Nephron progenitor cell (in vitro differentiated cells): ENCODE results near the gene ECE2.

Experiments used
- DNase-seq: peaks from one replicate; pipeline ENCODE4 v3.0.0; 2021
- H3K27ac Mint-ChIP-seq: 2 replicates; pipeline ENCODE4 v1.8.0; 2021; ENCODE audit warnings: mild to moderate bottlenecking, moderate library complexity, mixed read lengths
- H3K27me3 Mint-ChIP-seq: 2 replicates; pipeline ENCODE4 v1.8.0; 2021; ENCODE audit warnings: mild to moderate bottlenecking, low read depth, mixed read lengths; ENCODE audit not compliant: poor library complexity
- H3K36me3 Mint-ChIP-seq: 2 replicates; pipeline ENCODE4 v1.8.0; 2021; ENCODE audit warnings: low read depth, mixed read lengths
- H3K4me1 Mint-ChIP-seq: 2 replicates; pipeline ENCODE4 v1.8.0; 2021; ENCODE audit warnings: mixed read lengths
- H3K4me3 Mint-ChIP-seq: 2 replicates; pipeline ENCODE4 v1.8.0; 2021; ENCODE audit warnings: mild to moderate bottlenecking, moderate library complexity, mixed read lengths
- H3K9me3 Mint-ChIP-seq: 2 replicates; pipeline ENCODE4 v1.8.0; 2021; ENCODE audit warnings: mild to moderate bottlenecking, moderate library complexity, mixed read lengths
- TF ChIP-seq, protein P1 (sequence below): fragments of 200-600 bp; sonication (generic); IDR thresholded peaks from 2 replicates; pipeline ENCODE4 v1.5.0; 2021; ENCODE audit warnings: antibody characterized with exemption

Gene ECE2

DNA sequence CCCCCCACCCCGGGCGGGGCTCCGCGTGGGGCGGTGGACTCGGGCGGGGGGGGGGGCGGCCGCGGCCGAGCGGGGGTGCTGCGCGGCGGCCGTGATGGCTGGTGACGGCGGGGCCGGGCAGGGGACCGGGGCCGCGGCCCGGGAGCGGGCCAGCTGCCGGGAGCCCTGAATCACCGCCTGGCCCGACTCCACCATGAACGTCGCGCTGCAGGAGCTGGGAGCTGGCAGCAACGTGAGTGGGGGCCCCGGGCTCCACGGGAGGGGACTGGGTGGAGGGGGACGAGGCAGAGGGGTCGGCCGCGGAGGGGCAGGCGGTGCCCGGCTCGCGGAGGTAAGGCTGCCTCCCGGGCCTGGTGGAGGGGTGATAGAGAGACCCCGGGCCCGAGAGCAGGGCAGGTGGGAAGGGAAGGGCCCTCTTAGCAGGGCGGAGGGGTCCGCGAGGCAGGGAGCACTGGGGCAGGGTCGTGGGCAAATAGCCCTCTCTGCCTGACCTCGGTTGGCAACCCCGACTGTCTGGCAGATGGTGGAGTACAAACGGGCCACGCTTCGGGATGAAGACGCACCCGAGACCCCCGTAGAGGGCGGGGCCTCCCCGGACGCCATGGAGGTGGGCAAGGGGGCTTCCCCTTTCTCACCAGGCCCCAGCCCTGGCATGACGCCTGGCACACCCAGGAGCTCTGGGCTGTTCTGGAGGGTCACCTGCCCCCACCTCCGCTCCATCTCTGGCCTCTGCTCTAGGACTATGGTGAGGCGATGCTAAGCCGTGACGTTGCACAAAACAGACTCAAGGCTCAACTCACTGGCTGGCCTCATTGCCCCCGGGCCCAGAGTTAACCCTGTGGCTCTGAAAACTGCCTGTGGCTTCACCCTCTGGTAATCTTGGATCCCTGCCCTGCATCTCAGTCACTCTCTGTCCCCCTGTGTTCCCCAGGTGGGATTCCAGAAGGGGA, at the start of gene ECE2:
Gene ECE2, plus strand, starts transcription at position 62 of the 950 bp plus-strand sequence. Its CDS starts 132 bp downstream, at position 194.
- Mint-ChIP-seq H3K36me3 (no peaks in the 10 kb centered on the region), H3K27me3 (peaks cover 99% of the 10 kb centered on the region), H3K27ac (no peak within 1 kb of the TSS), H3K4me3 (peak within 1 kb of the TSS; percentile 67), H3K4me1 (peaks cover 5% of the 10 kb centered on the region), H3K9me3 (no peaks in the 10 kb centered on the region)
- DNase-seq: peak; percentile 21
- TF ChIP-seq, protein P1, sequence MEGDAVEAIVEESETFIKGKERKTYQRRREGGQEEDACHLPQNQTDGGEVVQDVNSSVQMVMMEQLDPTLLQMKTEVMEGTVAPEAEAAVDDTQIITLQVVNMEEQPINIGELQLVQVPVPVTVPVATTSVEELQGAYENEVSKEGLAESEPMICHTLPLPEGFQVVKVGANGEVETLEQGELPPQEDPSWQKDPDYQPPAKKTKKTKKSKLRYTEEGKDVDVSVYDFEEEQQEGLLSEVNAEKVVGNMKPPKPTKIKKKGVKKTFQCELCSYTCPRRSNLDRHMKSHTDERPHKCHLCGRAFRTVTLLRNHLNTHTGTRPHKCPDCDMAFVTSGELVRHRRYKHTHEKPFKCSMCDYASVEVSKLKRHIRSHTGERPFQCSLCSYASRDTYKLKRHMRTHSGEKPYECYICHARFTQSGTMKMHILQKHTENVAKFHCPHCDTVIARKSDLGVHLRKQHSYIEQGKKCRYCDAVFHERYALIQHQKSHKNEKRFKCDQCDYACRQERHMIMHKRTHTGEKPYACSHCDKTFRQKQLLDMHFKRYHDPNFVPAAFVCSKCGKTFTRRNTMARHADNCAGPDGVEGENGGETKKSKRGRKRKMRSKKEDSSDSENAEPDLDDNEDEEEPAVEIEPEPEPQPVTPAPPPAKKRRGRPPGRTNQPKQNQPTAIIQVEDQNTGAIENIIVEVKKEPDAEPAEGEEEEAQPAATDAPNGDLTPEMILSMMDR: no peak

DNA sequence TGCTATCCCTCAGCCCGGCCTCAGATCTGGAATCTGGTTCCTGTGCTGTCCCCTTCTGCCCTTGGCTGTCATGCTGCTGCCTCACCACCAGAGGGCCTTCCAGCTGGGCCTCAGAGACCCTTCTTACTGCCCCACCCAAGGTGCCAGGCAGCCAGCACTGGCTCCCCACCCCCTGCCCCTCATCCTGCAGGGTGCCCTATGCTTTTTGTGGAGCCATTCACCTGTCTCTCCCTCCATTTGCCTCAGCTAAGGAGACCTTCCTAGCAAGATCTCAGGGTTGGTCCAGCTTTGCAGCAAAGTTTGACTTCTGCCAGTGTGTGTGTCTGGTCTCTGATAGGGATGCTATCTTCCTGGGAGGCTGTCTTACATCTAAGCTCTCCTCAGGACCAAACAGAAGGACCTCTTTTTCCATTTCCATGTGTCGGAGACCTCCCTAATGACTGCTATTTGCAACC, 48.3 kb upstream of the ECE2 start:
- TF ChIP-seq, protein P1: peak; percentile 78
- peaks cover 92% of the 10 kb centered on the region for H3K27me3 Mint-ChIP-seq
- H3K4me3 Mint-ChIP-seq: no peak overlapping the region
- H3K9me3 Mint-ChIP-seq: no peaks in the 10 kb centered on the region
- H3K4me1 Mint-ChIP-seq: peaks cover 8% of the 10 kb centered on the region
- H3K27ac Mint-ChIP-seq: no peak overlapping the region
- DNase-seq: peak; percentile 41
- no peaks in the 10 kb centered on the region for H3K36me3 Mint-ChIP-seq

DNA sequence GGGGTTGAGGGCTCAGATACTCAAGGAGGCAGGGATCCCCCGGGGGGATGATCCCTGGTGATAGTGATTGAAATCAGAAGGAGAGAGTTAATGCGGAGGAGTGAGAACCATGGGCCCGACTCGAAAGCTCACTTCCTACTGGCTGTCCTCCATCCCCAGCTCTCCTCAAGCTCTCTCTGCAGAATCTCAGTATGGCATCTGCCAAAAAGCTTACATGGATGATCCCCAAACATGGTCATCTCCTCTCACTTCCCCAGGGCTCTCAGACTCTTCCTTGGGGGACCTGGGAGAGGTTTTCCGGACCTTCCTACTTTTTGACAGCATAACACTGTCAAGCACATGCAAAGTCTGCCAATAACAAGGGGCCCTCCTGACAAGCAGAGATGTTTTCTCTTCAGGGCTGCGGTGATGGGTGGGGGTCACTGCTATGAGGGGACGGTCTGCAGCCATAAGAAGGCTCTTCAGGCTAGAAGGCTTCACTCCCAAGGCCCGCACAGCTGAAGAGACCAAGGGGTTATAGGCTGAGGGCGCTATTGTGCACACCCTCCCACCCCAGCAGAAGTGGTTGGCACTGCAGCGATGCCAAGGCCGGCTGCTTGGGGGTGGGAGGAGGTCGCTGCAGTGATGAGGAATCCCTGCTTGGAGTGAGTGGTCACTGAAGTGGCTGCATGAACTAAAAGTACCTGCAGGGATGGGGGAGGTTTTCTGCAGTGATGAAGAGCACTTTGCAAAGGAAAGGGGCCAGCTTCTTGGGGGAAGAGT, 47.3 kb upstream of the ECE2 start:
- Mint-ChIP-seq H3K27me3 (peaks cover 93% of the 10 kb centered on the region), H3K27ac (no peak overlapping the region), H3K36me3 (no peaks in the 10 kb centered on the region), H3K9me3 (no peaks in the 10 kb centered on the region), H3K4me3 (peak overlapping the region; percentile 64), H3K4me1 (peaks cover 8% of the 10 kb centered on the region)
- TF ChIP-seq, protein P1: no peak
- DNase-seq: no peak

DNA sequence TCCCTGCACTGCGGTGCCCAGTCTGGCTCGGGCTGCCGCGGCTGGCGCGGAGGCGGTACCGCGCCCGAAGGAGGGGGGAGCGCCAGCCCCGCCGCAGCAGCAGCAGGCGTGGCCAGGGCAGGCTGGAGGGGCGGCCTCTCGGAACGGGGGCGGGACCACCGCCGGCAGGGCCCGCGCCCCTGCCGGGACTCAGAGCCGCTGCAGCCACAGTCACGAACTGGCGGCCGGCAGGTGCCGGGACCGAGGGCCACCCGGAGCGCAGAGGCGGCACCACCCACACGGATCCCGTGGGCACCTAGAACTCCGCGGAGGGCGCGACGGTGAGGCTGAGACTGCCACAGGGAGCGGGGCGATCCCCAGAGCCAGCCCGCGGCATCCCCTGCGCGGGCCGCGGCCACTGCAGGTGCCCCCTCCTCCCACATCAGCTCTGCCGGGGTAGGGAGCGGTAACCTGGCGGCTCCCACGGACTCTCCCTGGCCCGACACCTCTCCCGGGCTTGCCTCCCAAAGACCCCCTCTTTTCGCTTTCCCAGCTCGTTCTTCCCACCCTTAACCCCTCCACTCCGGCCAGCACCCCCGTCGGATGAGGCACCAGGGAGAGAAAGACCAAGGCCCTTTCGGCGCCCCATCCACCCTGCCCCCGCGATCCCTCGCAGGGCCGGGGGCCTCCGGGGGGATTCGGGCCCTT, 46.3 kb upstream of the ECE2 start, which contains the start of gene VWA5B2:
Gene VWA5B2, plus strand, starts transcription at position 192 of the 687 bp plus-strand sequence. CDS start 944 bp downstream, outside the sequence.
- Mint-ChIP-seq H3K4me3 (peak within 1 kb of the TSS; percentile 64), H3K9me3 (no peaks in the 10 kb centered on the region), H3K4me1 (peaks cover 8% of the 10 kb centered on the region), H3K27ac (no peak within 1 kb of the TSS), H3K27me3 (peaks cover 94% of the 10 kb centered on the region), H3K36me3 (no peaks in the 10 kb centered on the region)
- TF ChIP-seq, protein P1: peak; percentile 6
- DNase-seq: peak; percentile 84

DNA sequence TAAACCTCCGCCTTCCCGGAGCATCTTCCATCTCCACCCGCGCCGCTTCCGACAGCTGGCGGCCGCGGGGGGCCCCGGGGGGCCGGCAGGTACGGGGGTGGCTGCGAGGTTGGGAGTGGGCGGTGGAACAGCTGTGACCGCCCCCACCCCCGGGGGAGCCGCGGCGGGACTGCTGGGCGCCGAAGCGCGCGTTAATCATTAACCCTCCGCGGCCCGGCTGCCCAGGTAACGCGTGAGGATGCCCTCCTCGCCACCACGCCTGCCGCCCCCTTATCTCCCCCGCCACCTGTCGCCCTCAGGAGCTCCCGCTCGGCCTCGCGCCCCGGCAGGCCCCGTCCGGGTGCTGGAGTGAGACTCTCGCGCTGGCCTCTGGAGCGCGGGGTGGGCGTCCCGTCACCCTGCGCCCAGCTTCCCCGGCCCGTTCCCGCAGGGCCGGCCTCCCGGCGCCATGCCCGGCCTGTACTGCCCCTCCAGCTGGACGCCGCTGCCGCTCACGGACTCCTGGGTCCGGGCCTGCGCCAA, 45.7 kb upstream of the ECE2 start:
- TF ChIP-seq, protein P1: no peak
- Mint-ChIP-seq H3K36me3 (no peaks in the 10 kb centered on the region), H3K27ac (no peak overlapping the region), H3K9me3 (no peaks in the 10 kb centered on the region), H3K4me3 (no peak overlapping the region), H3K27me3 (peaks cover 92% of the 10 kb centered on the region), H3K4me1 (peaks cover 8% of the 10 kb centered on the region)
- peak; percentile 40 for DNase-seq
